ENCODE data around the gene CLDN5.
A peak's percentile ranks its signal among the peaks of the same experiment; 100 is the strongest.

The CLDN5 gene

GRCh38 chr22:19488285-19488684, 35.9 kb downstream of the CLDN5 start:
- no peak overlapping the region for H3K4me3 ChIP-seq
- H3K27me3 ChIP-seq (ENCODE audit: low read depth), result no peaks in the 10 kb centered on the region
- in situ Hi-C loops (cut with MboI; ENCODE audit: low sequenced_read_pairs), result no loop called here
- peaks cover 88% of the 10 kb centered on the region for H3K36me3 ChIP-seq (replicated peaks)
- DNase-seq (ENCODE audit: low spot score in 2 of 2), result no peak
- no peaks in the 10 kb centered on the region for H3K4me1 ChIP-seq
- no peaks in the 10 kb centered on the region for H3K9me3 ChIP-seq

- Histone ChIP-seq H3K4me3 (no peak overlapping the region), H3K4me1 (no peaks in the 10 kb centered on the region; the same call in 1 of the 2 replicates), H3K9me3 (no peaks in the 10 kb centered on the region), H3K27me3 (ENCODE audit: low read depth) (no peaks in the 10 kb centered on the region), H3K36me3 (replicated peaks) (peaks cover 72% of the 10 kb centered on the region)
- no peak for DNase-seq (ENCODE audit: low spot score in 2 of 2)
- in situ Hi-C loops (cut with MboI; ENCODE audit: low sequenced_read_pairs), result no loop called here
These were observed 40.5 kb downstream of the CLDN5 start for GRCh38 chr22:19483481-19484244.

GRCh38 chr22:19482297-19482696, 41.9 kb downstream of the CLDN5 start:
- Histone ChIP-seq H3K36me3 (replicated peaks) (peaks cover 61% of the 10 kb centered on the region), H3K27me3 (ENCODE audit: low read depth) (no peaks in the 10 kb centered on the region), H3K4me3 (no peak overlapping the region), H3K4me1 (peaks cover 1% of the 10 kb centered on the region), H3K9me3 (no peaks in the 10 kb centered on the region)
- no peak for DNase-seq (ENCODE audit: low spot score in 2 of 2)
- in situ Hi-C loops (cut with MboI; ENCODE audit: low sequenced_read_pairs), result no loop called here

GRCh38 chr22:19480789-19481188, 43.4 kb downstream of the CLDN5 start:
- peaks cover 49% of the 10 kb centered on the region for H3K36me3 ChIP-seq (replicated peaks)
- no peaks in the 10 kb centered on the region for H3K9me3 ChIP-seq
- peaks cover 5% of the 10 kb centered on the region for H3K4me1 ChIP-seq
- in situ Hi-C loops (cut with MboI; ENCODE audit: low sequenced_read_pairs), result no loop called here
- peak overlapping the region; percentile 92 for H3K4me3 ChIP-seq
- H3K27me3 ChIP-seq (ENCODE audit: low read depth), result no peaks in the 10 kb centered on the region
- DNase-seq (ENCODE audit: low spot score in 2 of 2), result no peak

GRCh38 chr22:19480173-19480568, 44.0 kb downstream of the CLDN5 start:
- DNase-seq (ENCODE audit: low spot score in 2 of 2), result peak in 1 of 2 experiments; percentile 43
- peak overlapping the region; percentile 92 for H3K4me3 ChIP-seq
- peaks cover 5% of the 10 kb centered on the region for H3K4me1 ChIP-seq
- no peaks in the 10 kb centered on the region for H3K9me3 ChIP-seq
- H3K27me3 ChIP-seq (ENCODE audit: low read depth), result no peaks in the 10 kb centered on the region
- in situ Hi-C loops (cut with MboI; ENCODE audit: low sequenced_read_pairs), result no loop called here
- peaks cover 49% of the 10 kb centered on the region for H3K36me3 ChIP-seq (replicated peaks)

- Histone ChIP-seq H3K36me3 (replicated peaks) (peaks cover 49% of the 10 kb centered on the region), H3K4me3 (peak within 1 kb of the TSS; percentile 92), H3K27me3 (ENCODE audit: low read depth) (no peaks in the 10 kb centered on the region), H3K4me1 (peaks cover 5% of the 10 kb centered on the region), H3K9me3 (no peaks in the 10 kb centered on the region)
- DNase-seq (ENCODE audit: low spot score in 2 of 2), result peak; percentile 96 to 99
- in situ Hi-C loops (cut with MboI; ENCODE audit: low sequenced_read_pairs), result no loop called here
These were observed 44.6 kb downstream of the CLDN5 start, which contains the start of gene CDC45 for GRCh38 chr22:19479355-19480172. Gene CDC45 (plus strand): TSS chr22:19479920. CDS start chr22:19479969, 49 bp downstream.

- in situ Hi-C loops (cut with MboI; ENCODE audit: low sequenced_read_pairs), result no loop called here
- peaks cover 5% of the 10 kb centered on the region for H3K4me1 ChIP-seq
- peak; percentile 66 to 89 for DNase-seq (ENCODE audit: low spot score in 2 of 2)
- H3K36me3 ChIP-seq (replicated peaks), result peaks cover 49% of the 10 kb centered on the region
- H3K27me3 ChIP-seq (ENCODE audit: low read depth), result no peaks in the 10 kb centered on the region
- peak within 1 kb of the TSS; percentile 92 for H3K4me3 ChIP-seq
- no peaks in the 10 kb centered on the region for H3K9me3 ChIP-seq
These were observed 45.3 kb downstream of the CLDN5 start, which contains the start of gene UFD1 for GRCh38 chr22:19478901-19479354. Gene UFD1 (minus strand): TSS chr22:19479193. CDS start chr22:19479085, 108 bp downstream.

- H3K4me3 ChIP-seq, result peak overlapping the region; percentile 92
- H3K4me1 ChIP-seq, result peaks cover 5% of the 10 kb centered on the region
- no peaks in the 10 kb centered on the region for H3K27me3 ChIP-seq (ENCODE audit: low read depth)
- DNase-seq (ENCODE audit: low spot score in 2 of 2), result no peak
- H3K9me3 ChIP-seq, result no peaks in the 10 kb centered on the region
- H3K36me3 ChIP-seq (replicated peaks), result peaks cover 49% of the 10 kb centered on the region
- in situ Hi-C loops (cut with MboI; ENCODE audit: low sequenced_read_pairs), result no loop called here
These were observed 45.9 kb downstream of the CLDN5 start for GRCh38 chr22:19478045-19478900.

GRCh38 chr22:19477321-19478044, 46.7 kb downstream of the CLDN5 start:
- in situ Hi-C loops (cut with MboI; ENCODE audit: low sequenced_read_pairs), result no loop called here
- peaks cover 48% of the 10 kb centered on the region for H3K36me3 ChIP-seq (replicated peaks)
- DNase-seq (ENCODE audit: low spot score in 2 of 2), result no peak

GRCh38 chr22:19476023-19476422, 48.2 kb downstream of the CLDN5 start:
- H3K4me1 ChIP-seq, result peaks cover 5% of the 10 kb centered on the region
- H3K27me3 ChIP-seq (ENCODE audit: low read depth), result no peaks in the 10 kb centered on the region
- peaks cover 49% of the 10 kb centered on the region for H3K36me3 ChIP-seq (replicated peaks)
- no peak overlapping the region for H3K4me3 ChIP-seq
- no peaks in the 10 kb centered on the region for H3K9me3 ChIP-seq
- in situ Hi-C loops (cut with MboI; ENCODE audit: low sequenced_read_pairs), result no loop called here
- DNase-seq (ENCODE audit: low spot score in 2 of 2), result no peak

More at GRCh38 chr22:19477321-19478044, 46.7 kb downstream of the CLDN5 start:
- Histone ChIP-seq H3K4me1 (peaks cover 5% of the 10 kb centered on the region), H3K27me3 (ENCODE audit: low read depth) (no peaks in the 10 kb centered on the region), H3K9me3 (no peaks in the 10 kb centered on the region), H3K4me3 (peak overlapping the region; percentile 92)

- Histone ChIP-seq H3K36me3 (replicated peaks) (peaks cover 70% of the 10 kb centered on the region), H3K9me3 (no peaks in the 10 kb centered on the region), H3K4me3 (no peak overlapping the region), H3K4me1 (peaks cover 5% of the 10 kb centered on the region), H3K27me3 (ENCODE audit: low read depth) (no peaks in the 10 kb centered on the region)
- DNase-seq (ENCODE audit: low spot score in 2 of 2), result no peak
- in situ Hi-C loops (cut with MboI; ENCODE audit: low sequenced_read_pairs), result no loop called here
These were observed 50.6 kb downstream of the CLDN5 start for GRCh38 chr22:19473578-19473977.
